ENCODE results near the gene IRS1. TPM values are rescaled to one million over a fixed set of nuclear protein-coding genes. Genes with fewer than 3 reads are reported as not detected.
A peak's percentile ranks its signal among the peaks of the same experiment; 100 is the strongest.
"Not testable (repeated sequence)": the region's sequence is repeated elsewhere in the genome, so short reads cannot be mapped to it uniquely, and the experiment has no call there.

Gene IRS1
- total and polyA plus RNA-seq, 4 donors, result 3.1 to 36.7 (median 7.9) TPM

GRCh38 chr2:226835420-226835795 lies 35.8 kb upstream of the IRS1 start:
- WGBS, 2 donors, result 4% methylated on average over 25 to 26 of the region's 26 CpGs
- no peak for DNase-seq
- H3K9me3 ChIP-seq (ENCODE audit: control insufficient read depth in 4 of 4, insufficient read depth in 3 of 4, low read length in 3 of 4), result peaks cover 0 to 2% (median 0%) of the 10 kb centered on the region in 4 donors
- ATAC-seq (ENCODE audit: insufficient read depth, low FRiP score), result peak; percentile 12
- no peaks in the 10 kb centered on the region for H3K27me3 ChIP-seq (ENCODE audit: control insufficient read depth in 3 of 3, insufficient read depth in 3 of 3, low read length in 2 of 3)
- peak overlapping the region; percentile 80 to 100 for H3K27ac ChIP-seq (ENCODE audit: low read depth in 1 of 2, low read length in 1 of 2)
- H3K36me3 ChIP-seq (ENCODE audit: control insufficient read depth in 4 of 4, insufficient read depth in 4 of 4, low read length in 4 of 4), result no peaks in the 10 kb centered on the region
- peak overlapping the region; percentile 53 for H3K4me3 ChIP-seq
- H3K9ac ChIP-seq (ENCODE audit: insufficient read depth in 1 of 2, low read length in 2 of 2), result peak overlapping the region; percentile 59 to 84
- H3K4me1 ChIP-seq (ENCODE audit: control insufficient read depth in 5 of 5, insufficient read depth in 5 of 5, low read length in 5 of 5), result peaks cover 0 to 24% (median 7%) of the 10 kb centered on the region in 5 donors
- TF ChIP-seq CTCF (IDR thresholded peaks at IDR 0.05; ENCODE audit: control extremely low read depth, extremely low read depth), result no peak

- H3K36me3 ChIP-seq (ENCODE audit: control insufficient read depth in 4 of 4, insufficient read depth in 4 of 4, low read length in 4 of 4); DNase-seq; H3K27ac ChIP-seq (ENCODE audit: low read depth in 1 of 2, low read length in 1 of 2); H3K27me3 ChIP-seq (ENCODE audit: control insufficient read depth in 3 of 3, insufficient read depth in 3 of 3, low read length in 2 of 3); H3K9me3 ChIP-seq (ENCODE audit: control insufficient read depth in 4 of 4, insufficient read depth in 3 of 4, low read length in 3 of 4); ATAC-seq (ENCODE audit: insufficient read depth, low FRiP score); H3K4me3 ChIP-seq: not testable (repeated sequence)
- Histone ChIP-seq H3K4me1 (ENCODE audit: control insufficient read depth in 5 of 5, insufficient read depth in 5 of 5, low read length in 5 of 5) (peaks cover 0 to 24% (median 7%) of the 10 kb centered on the region in 5 donors), H3K9ac (ENCODE audit: insufficient read depth in 1 of 2, low read length in 2 of 2) (peak overlapping the region; percentile 59 to 84)
- WGBS, 2 donors, result 89 to 98% methylated on average over 18 of the region's 18 CpGs
Measured at GRCh38 chr2:226834880-226835279, 35.3 kb upstream of the IRS1 start.

- H3K9ac ChIP-seq (ENCODE audit: insufficient read depth in 1 of 2, low read length in 2 of 2), result no peak overlapping the region
- ATAC-seq (ENCODE audit: insufficient read depth, low FRiP score), result no peak
- DNase-seq, result no peak
Measured at GRCh38 chr2:226832061-226832460, 32.4 kb upstream of the IRS1 start.

GRCh38 chr2:226831266-226831665 lies 31.6 kb upstream of the IRS1 start:
- no peak overlapping the region for H3K9ac ChIP-seq (ENCODE audit: insufficient read depth in 1 of 2, low read length in 2 of 2)
- H3K27ac ChIP-seq (ENCODE audit: low read depth in 1 of 2, low read length in 1 of 2), result no peak overlapping the region
- peaks cover 0 to 2% (median 0%) of the 10 kb centered on the region in 4 donors for H3K9me3 ChIP-seq (ENCODE audit: control insufficient read depth in 4 of 4, insufficient read depth in 3 of 4, low read length in 3 of 4)
- H3K4me3 ChIP-seq, result no peak overlapping the region
- peaks cover 0 to 7% (median 0%) of the 10 kb centered on the region in 5 donors for H3K4me1 ChIP-seq (ENCODE audit: control insufficient read depth in 5 of 5, insufficient read depth in 5 of 5, low read length in 5 of 5)
- no peaks in the 10 kb centered on the region for H3K36me3 ChIP-seq (ENCODE audit: control insufficient read depth in 4 of 4, insufficient read depth in 4 of 4, low read length in 4 of 4)
- DNase-seq, result no peak
- WGBS, 2 donors, result 94 to 95% methylated on average over 4 of the region's 4 CpGs
- ATAC-seq (ENCODE audit: insufficient read depth, low FRiP score), result no peak
- no peaks in the 10 kb centered on the region for H3K27me3 ChIP-seq (ENCODE audit: control insufficient read depth in 3 of 3, insufficient read depth in 3 of 3, low read length in 2 of 3)
- TF ChIP-seq CTCF (IDR thresholded peaks at IDR 0.05; ENCODE audit: control extremely low read depth, extremely low read depth), result no peak

More at GRCh38 chr2:226832061-226832460, 32.4 kb upstream of the IRS1 start:
- no peak overlapping the region for H3K27ac ChIP-seq (ENCODE audit: low read depth in 1 of 2, low read length in 1 of 2)
- no peak overlapping the region for H3K4me3 ChIP-seq
- 100% methylated on average over 1 of the region's 1 CpG for WGBS, 2 donors
- peaks cover 0 to 2% (median 0%) of the 10 kb centered on the region in 4 donors for H3K9me3 ChIP-seq (ENCODE audit: control insufficient read depth in 4 of 4, insufficient read depth in 3 of 4, low read length in 3 of 4)
- H3K36me3 ChIP-seq (ENCODE audit: control insufficient read depth in 4 of 4, insufficient read depth in 4 of 4, low read length in 4 of 4), result no peaks in the 10 kb centered on the region
- H3K4me1 ChIP-seq (ENCODE audit: control insufficient read depth in 5 of 5, insufficient read depth in 5 of 5, low read length in 5 of 5), result peaks cover 0 to 11% (median 4%) of the 10 kb centered on the region in 5 donors
- no peaks in the 10 kb centered on the region for H3K27me3 ChIP-seq (ENCODE audit: control insufficient read depth in 3 of 3, insufficient read depth in 3 of 3, low read length in 2 of 3)
- TF ChIP-seq CTCF (IDR thresholded peaks at IDR 0.05; ENCODE audit: control extremely low read depth, extremely low read depth), result no peak

Measured in lung (tissue), 12 donors.